ENCODE results near the gene PSMB2. TPM values are rescaled to one million over a fixed set of nuclear protein-coding genes. Genes with fewer than 3 reads are reported as not detected.
A peak's percentile ranks its signal among the peaks of the same experiment; 100 is the strongest.

Gene PSMB2
- total and polyA plus RNA-seq, 2 of the 8 experiments (the other 6 are each of a cell fraction or from before 2014, with no cell fraction given), result 91.4 to 101 TPM

DNA sequence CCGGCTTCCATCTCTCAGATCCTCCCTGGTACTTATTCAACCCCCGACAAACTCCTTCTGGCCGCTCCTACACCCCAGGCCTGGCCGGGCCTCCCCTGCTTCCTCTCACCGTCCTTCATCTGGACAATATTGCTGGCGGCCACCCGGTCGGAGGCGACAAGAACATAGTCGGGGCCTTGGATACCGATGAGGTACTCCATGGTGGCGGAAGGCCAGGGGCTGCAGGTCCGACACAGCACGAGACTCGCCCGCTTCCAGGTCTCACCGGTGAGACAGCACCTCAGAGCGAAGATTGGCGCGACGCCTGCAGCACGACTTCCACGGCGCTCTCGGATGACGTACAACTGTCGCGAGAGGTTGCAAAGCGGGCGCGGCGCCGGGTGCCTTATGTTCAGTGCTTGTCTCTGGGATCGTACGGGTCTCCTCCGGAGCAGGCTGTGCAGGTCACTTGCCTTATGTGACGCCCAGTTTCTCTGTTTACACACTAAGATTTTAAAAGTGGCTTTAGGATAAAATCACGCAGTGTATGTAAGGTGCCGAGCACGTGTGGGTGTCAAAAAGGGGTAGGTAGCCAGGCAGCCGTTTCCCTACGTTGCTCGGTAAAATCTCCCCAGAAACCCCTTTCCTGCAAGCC lies at the start of gene PSMB2 (continued):
- TF ChIP-seq CHD7 (IDR thresholded peaks at IDR 0.05; ENCODE audit: insufficient replicate concordance, low read length) (no peak), USF2 (IDR thresholded peaks at IDR 0.05; ENCODE audit: low read length) (no peak), CBX8 (IDR thresholded peaks at IDR 0.05; ENCODE audit: borderline replicate concordance, low read depth, low read length) (no peak), RBBP5 (IDR thresholded peaks at IDR 0.05; ENCODE audit: borderline replicate concordance, low read depth, low read length) (0 out of 2 replicates have a peak, but pooled peaks have one; percentile 75), TAF1 (IDR thresholded peaks at IDR 0.05; ENCODE audit: low read depth, low read length) (peak; percentile 98), RFX5 (IDR thresholded peaks at IDR 0.05; ENCODE audit: borderline replicate concordance, low read depth, low read length) (no peak), CREB1 (IDR thresholded peaks at IDR 0.05) (peak; percentile 99), EGR1 (IDR thresholded peaks at IDR 0.05; ENCODE audit: borderline replicate concordance, low read depth, low read length) (no peak), CTBP2 (IDR thresholded peaks at IDR 0.05; ENCODE audit: borderline replicate concordance, insufficient read depth, insufficient read length, low read length) (no peak), PHF8 (conservative IDR thresholded peaks at IDR 0.05; ENCODE audit: low read depth, low read length) (peak; percentile 93)

Measured in H1 (cell line).